GM12878 (cell line): ENCODE data around the gene PADI4. TPM values are rescaled to one million over a fixed set of nuclear protein-coding genes. Genes with fewer than 3 reads are reported as not detected.

ENCODE experiments used
- CBX5 ChIP-seq: sonication (generic); IDR thresholded peaks from 2 replicates; pipeline ENCODE4 v1.6.1; 2016; ENCODE audit warnings: low read depth, moderate library complexity, mild to moderate bottlenecking, inconsistent platforms
- CTCF ChIP-seq, 3 experiments: IDR thresholded peaks in 2 of 3; conservative IDR thresholded peaks in 1 of 3; 2 replicates each; pipeline ENCODE4 v1.5.1; 2011; ENCODE audit warnings: low read depth in 3 of 3, low read length in 3 of 3, mild to moderate bottlenecking in 3 of 3, control low read depth in 2 of 3, moderate library complexity in 2 of 3, inconsistent platforms in 1 of 3, mixed read lengths in 1 of 3; ENCODE audit not compliant: control insufficient read depth in 2 of 3, insufficient read depth in 1 of 3; ENCODE audit errors: extremely low read depth in 1 of 3
- HDAC6 ChIP-seq: fragments of 200-600 bp; sonication (generic); IDR thresholded peaks from one replicate; pipeline ENCODE4 v1.8.0; 2017; ENCODE audit warnings: antibody characterized with exemption; ENCODE audit not compliant: unreplicated experiment
- IKZF1 ChIP-seq: fragments of 450-650 bp; conservative IDR thresholded peaks from 2 replicates; pipeline ENCODE4 v1.6.1; 2017; ENCODE audit warnings: antibody characterized with exemption, mild to moderate bottlenecking
- IKZF2 ChIP-seq, 2 experiments: fragments of 450-650 bp; IDR thresholded peaks; 2 replicates each; pipeline ENCODE4 v1.6.1; 2017; ENCODE audit warnings: mild to moderate bottlenecking in 2 of 2, moderate library complexity in 2 of 2
- IRF4 ChIP-seq: IDR thresholded peaks from 2 replicates; pipeline ENCODE4 v1.6.1; 2011; ENCODE audit warnings: low read depth, low read length
- LARP7 ChIP-seq: fragments of 450-650 bp; IDR thresholded peaks from 2 replicates; pipeline ENCODE4 v1.6.1; 2017; ENCODE audit warnings: mild to moderate bottlenecking
- MXI1 ChIP-seq: fragments of 150-350 bp; IDR thresholded peaks from 2 replicates; pipeline ENCODE4 v1.6.1; 2011; ENCODE audit warnings: low read depth, mild to moderate bottlenecking, inconsistent platforms, low read length, improper control_type of control experiment
- PRDM15 ChIP-seq: fragments of 450-650 bp; formaldehyde crosslinking; IDR thresholded peaks from 2 replicates; pipeline ENCODE4 v1.4.0; 2020; ENCODE audit warnings: mild to moderate bottlenecking, moderate library complexity
- ZNF592 ChIP-seq: fragments of 450-650 bp; IDR thresholded peaks from 2 replicates; pipeline ENCODE4 v1.6.1; 2017; ENCODE audit warnings: mild to moderate bottlenecking, moderate library complexity
- polyA plus RNA-seq, 11 experiments: library from polyadenylated mRNA; depleted of rRNA in 4 of 11; unstranded in 6 of 11; stranded (reverse) in 5 of 11; fragments of >200 nt; fragmentation: Nextera tagmentation in 4 of 11; fragmentation: Illumina TruSeq in 1 of 11; extraction: Ambion mirVana in 4 of 11; extraction: Trizol in 1 of 11; gene quantifications; 1 replicate in 1 of 11; 2 replicates in 10 of 11; pipeline versions ENCODE4 v1.2.1 to v1.2.3, GENCODE V29; 2011 to 2016; ENCODE audit warnings: inconsistent platforms in 2 of 11, missing spikeins in 2 of 11, low read depth in 1 of 11
- total RNA-seq, 4 experiments: library from RNA; depleted of rRNA in 3 of 4; stranded (reverse); fragments of >200 nt in 3 of 4; fragmentation: Illumina TruSeq in 1 of 4; extraction: Trizol in 1 of 4; gene quantifications; 2 replicates each; pipeline versions ENCODE4 v1.2.1 to v1.2.3, GENCODE V29; 2013 to 2021
- TF ChIP-seq, protein P1 (sequence below): IDR thresholded peaks from 2 replicates; pipeline ENCODE4 v1.6.1; 2011; ENCODE audit warnings: low read depth, mild to moderate bottlenecking, low read length, moderate library complexity, borderline replicate concordance; ENCODE audit errors: extremely low read depth

Gene PADI4
- total and polyA plus RNA-seq, 10 of the 15 experiments (the other 5 are each of a cell fraction or from before 2014, with no cell fraction given): 0.08 to 0.47 (median 0.15) TPM; not detected in 3

- no peak for TF ChIP-seq ZNF592
- TF ChIP-seq PRDM15 (CRISPR knock-in tag): no peak
- peak; percentile 66 to 96 (median 88) for TF ChIP-seq CTCF (IDR thresholded peaks at IDR 0.05 in 2 of 3, conservative IDR thresholded peaks at IDR 0.05 in 1 of 3; ENCODE audit: control insufficient read depth in 2 of 3, extremely low read depth in 1 of 3, insufficient read depth in 1 of 3, low read depth in 3 of 3, low read length in 3 of 3)
- TF ChIP-seq IKZF2 (IDR thresholded peaks at IDR 0.05): no peak
- TF ChIP-seq IKZF1: no peak
- TF ChIP-seq CBX5: no peak
- TF ChIP-seq, protein P1, sequence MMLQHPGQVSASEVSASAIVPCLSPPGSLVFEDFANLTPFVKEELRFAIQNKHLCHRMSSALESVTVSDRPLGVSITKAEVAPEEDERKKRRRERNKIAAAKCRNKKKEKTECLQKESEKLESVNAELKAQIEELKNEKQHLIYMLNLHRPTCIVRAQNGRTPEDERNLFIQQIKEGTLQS: no peak
- no peak for TF ChIP-seq LARP7
- no peak for TF ChIP-seq IRF4
- TF ChIP-seq HDAC6: no peak
- TF ChIP-seq MXI1: no peak
These were observed 28.1 kb downstream of the PADI4 start (continued) for GRCh38 chr1:17335821-17336710.
